AG09309 (cell line): Measurements from ENCODE around the gene DLG2.

ENCODE experiments used
- DNase-seq: peaks from one replicate; pipeline ENCODE4 v3.0.0-alpha.2; 2010; ENCODE audit warnings: low read depth
- H3K4me3 ChIP-seq: 2 replicates; pipeline ENCODE4 v1.5.1; 2011; ENCODE audit warnings: mild to moderate bottlenecking, low read depth, low read length, moderate library complexity; ENCODE audit not compliant: control insufficient read depth
- TF ChIP-seq, protein P1 (sequence below): IDR thresholded peaks from 2 replicates; pipeline ENCODE4 v1.5.1; 2011; ENCODE audit warnings: mild to moderate bottlenecking, low read depth, low read length, inconsistent platforms; ENCODE audit not compliant: insufficient read depth, control insufficient read depth; ENCODE audit errors: missing control alignments

DLG2 gene

GRCh38 chr11:84894666-84895065 is 732.5 kb downstream of the DLG2 start:
- TF ChIP-seq, protein P1, sequence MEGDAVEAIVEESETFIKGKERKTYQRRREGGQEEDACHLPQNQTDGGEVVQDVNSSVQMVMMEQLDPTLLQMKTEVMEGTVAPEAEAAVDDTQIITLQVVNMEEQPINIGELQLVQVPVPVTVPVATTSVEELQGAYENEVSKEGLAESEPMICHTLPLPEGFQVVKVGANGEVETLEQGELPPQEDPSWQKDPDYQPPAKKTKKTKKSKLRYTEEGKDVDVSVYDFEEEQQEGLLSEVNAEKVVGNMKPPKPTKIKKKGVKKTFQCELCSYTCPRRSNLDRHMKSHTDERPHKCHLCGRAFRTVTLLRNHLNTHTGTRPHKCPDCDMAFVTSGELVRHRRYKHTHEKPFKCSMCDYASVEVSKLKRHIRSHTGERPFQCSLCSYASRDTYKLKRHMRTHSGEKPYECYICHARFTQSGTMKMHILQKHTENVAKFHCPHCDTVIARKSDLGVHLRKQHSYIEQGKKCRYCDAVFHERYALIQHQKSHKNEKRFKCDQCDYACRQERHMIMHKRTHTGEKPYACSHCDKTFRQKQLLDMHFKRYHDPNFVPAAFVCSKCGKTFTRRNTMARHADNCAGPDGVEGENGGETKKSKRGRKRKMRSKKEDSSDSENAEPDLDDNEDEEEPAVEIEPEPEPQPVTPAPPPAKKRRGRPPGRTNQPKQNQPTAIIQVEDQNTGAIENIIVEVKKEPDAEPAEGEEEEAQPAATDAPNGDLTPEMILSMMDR: no peak
- H3K4me3 ChIP-seq: no peak overlapping the region
- DNase-seq: no peak

GRCh38 chr11:84890676-84891075 is 736.5 kb downstream of the DLG2 start:
- no peak for DNase-seq

DNA sequence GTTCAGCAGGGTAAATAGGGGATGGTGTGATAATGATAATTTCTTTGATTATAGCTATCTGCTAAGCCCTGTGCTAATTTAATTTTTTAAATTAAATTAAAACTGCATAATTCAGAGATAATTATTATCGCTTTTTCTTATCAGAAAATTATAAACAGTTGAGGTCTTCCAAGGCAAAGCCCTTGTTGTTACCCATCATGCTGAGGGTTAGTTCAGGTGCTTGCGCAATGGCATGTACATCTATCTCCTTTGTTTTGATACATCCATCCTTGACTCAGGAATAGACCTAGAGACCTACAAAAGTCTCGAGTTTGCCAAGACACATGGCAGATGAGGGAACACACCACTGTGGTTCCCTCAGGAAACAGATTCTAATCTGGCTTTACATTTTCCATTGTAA is 737.6 kb downstream of the DLG2 start:
- TF ChIP-seq, protein P1: no peak
- DNase-seq: no peak
- H3K4me3 ChIP-seq: no peak overlapping the region

More at GRCh38 chr11:84890676-84891075, 736.5 kb downstream of the DLG2 start:
- H3K4me3 ChIP-seq: no peak overlapping the region
- TF ChIP-seq, protein P1: no peak

DNA sequence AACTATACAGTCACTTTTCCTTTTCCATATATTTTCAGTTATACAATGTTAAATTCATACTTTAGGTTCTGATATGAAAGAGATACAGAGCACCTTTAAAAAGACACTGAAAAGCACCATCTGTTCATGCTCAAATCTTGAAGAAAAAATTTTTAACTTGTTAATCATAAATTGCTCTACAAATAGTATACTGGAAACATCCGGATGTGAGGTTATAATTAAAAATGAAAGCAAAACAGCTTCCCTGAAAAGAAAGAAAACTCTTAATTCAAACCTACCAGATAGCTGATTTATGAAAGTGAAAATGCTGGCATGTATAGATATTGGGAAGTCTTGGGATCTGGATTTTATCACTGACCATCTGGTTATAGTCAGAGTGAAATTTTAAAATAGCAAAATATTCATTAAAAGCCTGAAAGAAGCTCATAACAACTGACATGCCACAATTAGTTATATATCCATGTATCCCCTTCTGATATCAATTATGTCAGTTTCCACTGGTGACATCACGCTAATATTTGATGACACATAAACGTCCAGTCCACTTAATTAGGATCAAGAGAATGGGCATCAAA is 740.0 kb downstream of the DLG2 start:
- DNase-seq: no peak
- H3K4me3 ChIP-seq: no peak overlapping the region
- TF ChIP-seq, protein P1: no peak

GRCh38 chr11:84886344-84886743 is 740.8 kb downstream of the DLG2 start:
- no peak overlapping the region for H3K4me3 ChIP-seq
- TF ChIP-seq, protein P1: no peak
- peak; percentile 47 for DNase-seq

GRCh38 chr11:84884836-84885235 is 742.3 kb downstream of the DLG2 start:
- H3K4me3 ChIP-seq: no peak overlapping the region
- TF ChIP-seq, protein P1: no peak
- no peak for DNase-seq
